WI38 (cell line): ENCODE results near the gene GJA10.
"Not testable (repeated sequence)": the region's sequence is repeated elsewhere in the genome, so short reads cannot be mapped to it uniquely, and the experiment has no call there.

Source experiments
- H3K4me3 ChIP-seq: 2 replicates; pipeline ENCODE4 v1.5.1; 2011; ENCODE audit warnings: low read depth, mild to moderate bottlenecking, control low read depth, low read length
- CTCF ChIP-seq: IDR thresholded peaks from 2 replicates; pipeline ENCODE4 v1.5.1; 2012; ENCODE audit warnings: low read depth, mild to moderate bottlenecking, control low read depth, low read length

The GJA10 gene

GRCh38 chr6:89873721-89874120, 20.5 kb upstream of the GJA10 start:
- H3K4me3 ChIP-seq = no peak overlapping the region
- TF ChIP-seq CTCF = no peak

DNA sequence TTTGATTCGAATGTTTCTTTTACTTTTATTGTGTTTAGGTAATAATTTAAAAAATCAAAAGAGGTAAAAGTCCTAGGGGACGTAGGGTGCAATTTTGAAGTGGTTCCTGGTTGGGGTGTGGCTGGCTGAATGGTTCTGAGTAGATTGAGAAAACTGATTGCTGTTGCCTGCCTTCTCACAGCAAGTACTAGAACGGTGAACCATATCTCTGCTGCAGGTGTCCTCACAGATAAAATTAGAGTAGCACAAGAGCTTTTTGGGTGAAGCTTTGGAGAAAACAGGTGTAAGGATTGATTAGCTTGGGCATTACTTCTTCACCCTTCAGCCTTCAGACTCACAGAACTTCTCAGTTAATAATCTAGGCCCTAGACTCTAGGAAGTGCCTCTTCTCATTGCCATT, 19.8 kb upstream of the GJA10 start:
- H3K4me3 ChIP-seq = no peak overlapping the region
- TF ChIP-seq CTCF = no peak

GRCh38 chr6:89886378-89887120, 7.7 kb upstream of the GJA10 start:
- H3K4me3 ChIP-seq = no peak overlapping the region
- no peak for TF ChIP-seq CTCF

GRCh38 chr6:89887452-89888137, 6.7 kb upstream of the GJA10 start:
- H3K4me3 ChIP-seq = no peak overlapping the region
- no peak for TF ChIP-seq CTCF

DNA sequence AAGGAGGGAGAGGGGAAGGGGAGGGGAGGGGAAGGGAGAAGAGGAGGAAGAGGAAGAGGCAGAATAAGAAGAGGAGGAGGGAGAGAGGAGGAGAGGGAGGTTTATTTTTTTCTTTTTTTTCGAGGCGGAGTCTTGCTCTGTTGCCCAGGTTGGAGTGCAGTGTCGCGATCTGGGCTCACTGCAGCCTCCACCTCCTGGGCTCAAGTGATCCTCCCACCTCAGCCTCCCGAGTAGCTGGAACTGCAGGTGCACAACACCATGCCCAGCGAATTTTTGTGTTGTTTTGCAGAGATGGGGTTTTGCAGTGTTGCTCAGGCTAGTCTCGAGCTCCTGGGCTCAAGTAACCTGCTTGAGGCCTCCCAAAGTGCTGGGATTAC, 6.1 kb upstream of the GJA10 start:
- no peak overlapping the region for H3K4me3 ChIP-seq
- TF ChIP-seq CTCF = no peak

GRCh38 chr6:89888871-89889270, 5.4 kb upstream of the GJA10 start:
- no peak overlapping the region for H3K4me3 ChIP-seq

DNA sequence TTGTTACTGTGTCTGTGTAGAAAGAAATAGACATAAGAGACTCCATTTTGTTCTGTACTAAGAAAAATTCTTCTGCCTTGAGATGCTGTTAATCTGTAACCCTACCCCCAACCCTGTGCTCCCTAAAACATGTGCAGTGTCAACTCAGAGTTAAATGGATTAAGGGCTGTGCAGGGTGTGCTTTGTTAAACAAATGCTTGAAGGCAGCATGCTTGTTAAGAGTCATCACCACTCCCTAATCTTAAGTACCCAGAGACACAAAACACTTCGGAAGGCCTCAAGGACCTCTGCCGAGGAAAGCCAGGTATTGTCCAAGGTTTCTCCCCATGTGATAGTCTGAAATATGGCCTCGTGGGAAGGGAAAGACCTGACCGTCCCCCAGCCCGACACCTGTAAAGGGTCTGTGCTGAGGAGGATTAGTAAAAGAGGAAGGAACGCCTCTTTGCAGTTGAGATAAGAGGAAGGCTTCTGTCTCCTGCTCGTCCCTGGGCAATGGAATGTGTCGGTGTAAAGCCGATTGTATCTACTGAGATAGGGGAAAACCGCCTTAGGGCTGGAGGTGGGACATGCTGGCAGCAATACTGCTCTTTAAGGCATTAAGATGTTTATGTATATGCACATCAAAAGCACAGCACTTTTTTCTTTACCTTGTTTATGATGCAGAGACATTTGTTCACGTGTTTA, 3.3 kb upstream of the GJA10 start:
- H3K4me3 ChIP-seq = not testable (repeated sequence)

More at GRCh38 chr6:89888871-89889270, 5.4 kb upstream of the GJA10 start:
- no peak for TF ChIP-seq CTCF

DNA sequence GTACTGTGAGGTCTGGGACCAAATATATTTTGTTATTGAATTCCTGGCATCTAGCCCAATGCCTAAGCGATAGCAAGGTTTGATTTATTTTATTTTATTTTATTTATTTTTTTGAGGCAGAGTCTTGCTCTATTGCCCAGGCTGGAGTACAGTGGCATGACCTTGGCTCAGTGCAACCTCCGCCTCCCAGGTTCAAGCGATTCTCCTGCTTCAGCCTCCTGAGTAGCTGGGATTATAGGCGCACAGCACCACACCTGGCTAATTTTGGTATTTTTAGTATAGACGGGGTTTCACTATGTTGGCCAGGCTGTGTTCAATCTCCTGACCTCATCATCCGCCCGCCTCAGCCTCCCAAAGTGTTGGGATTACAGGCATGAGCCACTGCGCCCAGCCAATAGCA, 1.7 kb upstream of the GJA10 start:
- not testable (repeated sequence) for H3K4me3 ChIP-seq
